H9 (cell line): ENCODE measurements around the gene RGS16. TPM values are rescaled to one million over a fixed set of nuclear protein-coding genes. Genes with fewer than 3 reads are reported as not detected.

Experiments used
- DNase-seq: peaks from one replicate; pipeline ENCODE4 v3.0.0-alpha.2; 2017
- H2AFZ ChIP-seq: one replicate; pipeline ENCODE4 v1.6.1; 2013; ENCODE audit warnings: mild to moderate bottlenecking, low read length, control low read depth, moderate library complexity
- H2AK5ac ChIP-seq: 2 replicates; pipeline ENCODE4 v1.6.1; 2013; ENCODE audit warnings: low read length, control low read depth, mixed read lengths; ENCODE audit not compliant: insufficient read length
- H2BK120ac ChIP-seq: one replicate; pipeline ENCODE4 v1.6.1; 2013; ENCODE audit warnings: low read depth, mild to moderate bottlenecking, low read length, control low read depth, inconsistent platforms; ENCODE audit not compliant: poor library complexity, severe bottlenecking
- H2BK12ac ChIP-seq: 2 replicates; pipeline ENCODE4 v1.6.1; 2013; ENCODE audit warnings: low read length, control low read depth, mixed read lengths, low read depth; ENCODE audit not compliant: insufficient read length
- H2BK15ac ChIP-seq: 2 replicates; pipeline ENCODE4 v1.6.1; 2013; ENCODE audit warnings: low read depth, low read length, control low read depth
- H2BK20ac ChIP-seq: one replicate; pipeline ENCODE4 v1.6.1; 2013; ENCODE audit warnings: low read depth, mild to moderate bottlenecking, low read length, control low read depth, inconsistent platforms; ENCODE audit not compliant: poor library complexity, severe bottlenecking
- H2BK5ac ChIP-seq: 2 replicates; pipeline ENCODE4 v1.6.1; 2013; ENCODE audit warnings: low read length, control low read depth, mixed read lengths; ENCODE audit not compliant: insufficient read length
- H3K14ac ChIP-seq: 2 replicates; pipeline ENCODE4 v1.6.1; 2013; ENCODE audit warnings: low read length, control low read depth; ENCODE audit not compliant: insufficient read depth
- H3K18ac ChIP-seq: 2 replicates; pipeline ENCODE4 v1.6.1; 2013; ENCODE audit warnings: low read depth, mild to moderate bottlenecking, mixed read lengths, low read length, control low read depth; ENCODE audit not compliant: insufficient read length
- H3K23ac ChIP-seq: 2 replicates; pipeline ENCODE4 v1.6.1; 2013; ENCODE audit warnings: low read length, control low read depth, mixed read lengths, low read depth; ENCODE audit not compliant: insufficient read length
- H3K23me2 ChIP-seq: 2 replicates; pipeline ENCODE4 v1.6.1; 2013; ENCODE audit warnings: low read depth, mild to moderate bottlenecking, mixed read lengths, low read length, control low read depth; ENCODE audit not compliant: insufficient read length, poor library complexity, severe bottlenecking
- H3K27ac ChIP-seq: 2 replicates; pipeline ENCODE4 v1.5.1; 2013; ENCODE audit warnings: low read length, control low read depth, mixed read lengths, low read depth; ENCODE audit not compliant: insufficient read length
- H3K27me3 ChIP-seq: 2 replicates; pipeline ENCODE4 v1.6.1; 2013; ENCODE audit warnings: low read length, control low read depth, inconsistent platforms; ENCODE audit not compliant: insufficient read depth
- H3K4ac ChIP-seq: 2 replicates; pipeline ENCODE4 v1.6.1; 2013; ENCODE audit warnings: low read depth, mild to moderate bottlenecking, control low read depth, inconsistent platforms, low read length, moderate library complexity
- H3K4me1 ChIP-seq: 2 replicates; pipeline ENCODE4 v1.6.1; 2013; ENCODE audit warnings: low read length, control low read depth, inconsistent platforms; ENCODE audit not compliant: insufficient read depth
- H3K4me2 ChIP-seq: 2 replicates; pipeline ENCODE4 v1.6.1; 2013; ENCODE audit warnings: low read length, control low read depth, mixed read lengths; ENCODE audit not compliant: insufficient read length, insufficient read depth
- H3K56ac ChIP-seq: 2 replicates; pipeline ENCODE4 v1.6.1; 2013; ENCODE audit warnings: low read depth, mild to moderate bottlenecking, mixed read lengths, low read length, control low read depth; ENCODE audit not compliant: insufficient read length
- H3K79me1 ChIP-seq: 2 replicates; pipeline ENCODE4 v1.6.1; 2013; ENCODE audit warnings: low read depth, mild to moderate bottlenecking, moderate library complexity, low read length, control low read depth, inconsistent platforms; ENCODE audit not compliant: insufficient read depth, poor library complexity, severe bottlenecking
- H3K79me2 ChIP-seq: 2 replicates; pipeline ENCODE4 v1.6.1; 2013; ENCODE audit warnings: low read length, control low read depth, inconsistent platforms; ENCODE audit not compliant: insufficient read depth
- H3K9ac ChIP-seq: 2 replicates; pipeline ENCODE4 v1.6.1; 2013; ENCODE audit warnings: low read length, control low read depth, mixed read lengths; ENCODE audit not compliant: insufficient read length; ENCODE audit errors: extremely low read depth
- H3K9me3 ChIP-seq: one replicate; pipeline ENCODE4 v1.6.1; 2013; ENCODE audit warnings: low read depth, low read length, inconsistent platforms; ENCODE audit not compliant: control insufficient read depth
- H3T11ph ChIP-seq: one replicate; pipeline ENCODE4 v1.6.1; 2013; ENCODE audit warnings: mild to moderate bottlenecking, low read length, control low read depth, inconsistent platforms
- H4K20me1 ChIP-seq: one replicate; pipeline ENCODE4 v1.6.1; 2013; ENCODE audit not compliant: control insufficient read depth, insufficient read length, insufficient read depth
- H4K5ac ChIP-seq: 2 replicates; pipeline ENCODE4 v1.6.1; 2013; ENCODE audit warnings: low read depth, mild to moderate bottlenecking, mixed read lengths, low read length, control low read depth; ENCODE audit not compliant: insufficient read length
- H4K8ac ChIP-seq: replicated peaks from 2 replicates; pipeline ENCODE4 v1.6.1; 2013; ENCODE audit warnings: low read length, control low read depth, mixed read lengths, low read depth; ENCODE audit not compliant: insufficient read length
- H4K91ac ChIP-seq: 2 replicates; pipeline ENCODE4 v1.6.1; 2013; ENCODE audit warnings: low read depth, mild to moderate bottlenecking, moderate library complexity, mixed read lengths, low read length, control low read depth; ENCODE audit not compliant: insufficient read length
- H3K27ac Mint-ChIP-seq, 3 experiments: 2 replicates in 2 of 3; 3 replicates in 1 of 3; pipeline ENCODE4 v1.8.0; 2020 to 2021; ENCODE audit warnings: mixed read lengths in 3 of 3, mild to moderate bottlenecking in 1 of 3, moderate library complexity in 1 of 3
- H3K27me3 Mint-ChIP-seq: 2 replicates; pipeline ENCODE4 v1.8.0; 2021; ENCODE audit warnings: low read depth, mild to moderate bottlenecking, moderate library complexity, mixed read lengths
- H3K36me3 Mint-ChIP-seq, 3 experiments: 2 replicates in 2 of 3; 3 replicates in 1 of 3; pipeline ENCODE4 v1.8.0; 2020 to 2021; ENCODE audit warnings: low read depth in 3 of 3, mixed read lengths in 3 of 3; ENCODE audit not compliant: insufficient read depth in 1 of 3
- H3K4me1 Mint-ChIP-seq, 2 experiments: 2 replicates each; pipeline ENCODE4 v1.8.0; 2020; ENCODE audit warnings: mixed read lengths in 2 of 2
- H3K4me3 Mint-ChIP-seq, 2 experiments: 2 replicates in 1 of 2; 3 replicates in 1 of 2; pipeline ENCODE4 v1.8.0; 2020 to 2021; ENCODE audit warnings: mild to moderate bottlenecking in 2 of 2, mixed read lengths in 2 of 2, moderate library complexity in 1 of 2
- H3K9me3 Mint-ChIP-seq, 2 experiments: 2 replicates in 1 of 2; 3 replicates in 1 of 2; pipeline ENCODE4 v1.8.0; 2020; ENCODE audit warnings: mild to moderate bottlenecking in 2 of 2, mixed read lengths in 2 of 2, moderate library complexity in 1 of 2
- WGBS: extraction: QIAGEN DNeasy Blood & Tissue Kit; methylation state at CpG from one replicate; pipeline ENCODE4 v1.1.7; 2013; ENCODE audit warnings: missing lambda C conversion rate, low lambda C conversion rate, mixed read lengths; ENCODE audit not compliant: insufficient read length; ENCODE audit errors: extremely low coverage; 5-methylcytosine and 5-hydroxymethylcytosine counted together
- total RNA-seq: library from RNA; stranded (reverse); gene quantifications from 2 replicates; pipeline ENCODE4 v1.2.1, GENCODE V29; 2021
- TF ChIP-seq, protein P1 (sequence below): fragments of 200-600 bp; sonication (generic); conservative IDR thresholded peaks from 3 replicates; pipeline ENCODE4 v1.8.0; 2021; ENCODE audit warnings: antibody characterized with exemption, mild to moderate bottlenecking

Gene RGS16
- total RNA-seq, 1 experiment from 2014 or later, result 6.9 TPM

- no peak for DNase-seq
- Histone ChIP-seq H2BK20ac (no peak overlapping the region), H3T11ph (no peak overlapping the region), H2BK120ac (no peak overlapping the region), H2BK15ac (no peak overlapping the region), H3K79me1 (no peaks in the 10 kb centered on the region), H2AK5ac (no peak overlapping the region), H3K4me1 (no peaks in the 10 kb centered on the region), H3K56ac (no peak overlapping the region), H3K23me2 (no peaks in the 10 kb centered on the region), H4K20me1 (no peaks in the 10 kb centered on the region), H4K91ac (no peak overlapping the region), H2AFZ (no peak overlapping the region), H3K27ac (no peak overlapping the region), H3K9me3 (peaks cover 9% of the 10 kb centered on the region), H3K4ac (no peak overlapping the region), H3K9ac (no peak overlapping the region), H3K14ac (no peak overlapping the region), H3K23ac (no peak overlapping the region), H3K79me2 (no peaks in the 10 kb centered on the region), H3K4me2 (no peak overlapping the region), H4K5ac (no peak overlapping the region), H2BK5ac (no peak overlapping the region), H2BK12ac (no peak overlapping the region), H3K27me3 (no peaks in the 10 kb centered on the region), H4K8ac (no peak overlapping the region), H3K18ac (no peak overlapping the region)
- no peaks in the 10 kb centered on the region for H3K4me1 Mint-ChIP-seq
- TF ChIP-seq, protein P1, sequence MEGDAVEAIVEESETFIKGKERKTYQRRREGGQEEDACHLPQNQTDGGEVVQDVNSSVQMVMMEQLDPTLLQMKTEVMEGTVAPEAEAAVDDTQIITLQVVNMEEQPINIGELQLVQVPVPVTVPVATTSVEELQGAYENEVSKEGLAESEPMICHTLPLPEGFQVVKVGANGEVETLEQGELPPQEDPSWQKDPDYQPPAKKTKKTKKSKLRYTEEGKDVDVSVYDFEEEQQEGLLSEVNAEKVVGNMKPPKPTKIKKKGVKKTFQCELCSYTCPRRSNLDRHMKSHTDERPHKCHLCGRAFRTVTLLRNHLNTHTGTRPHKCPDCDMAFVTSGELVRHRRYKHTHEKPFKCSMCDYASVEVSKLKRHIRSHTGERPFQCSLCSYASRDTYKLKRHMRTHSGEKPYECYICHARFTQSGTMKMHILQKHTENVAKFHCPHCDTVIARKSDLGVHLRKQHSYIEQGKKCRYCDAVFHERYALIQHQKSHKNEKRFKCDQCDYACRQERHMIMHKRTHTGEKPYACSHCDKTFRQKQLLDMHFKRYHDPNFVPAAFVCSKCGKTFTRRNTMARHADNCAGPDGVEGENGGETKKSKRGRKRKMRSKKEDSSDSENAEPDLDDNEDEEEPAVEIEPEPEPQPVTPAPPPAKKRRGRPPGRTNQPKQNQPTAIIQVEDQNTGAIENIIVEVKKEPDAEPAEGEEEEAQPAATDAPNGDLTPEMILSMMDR, result no peak
- H3K9me3 Mint-ChIP-seq, result peaks cover 5 to 6% of the 10 kb centered on the region in 2 experiments; a peak in 4 of 5 replicates
- no peak overlapping the region for H3K4me3 Mint-ChIP-seq
- WGBS, result no CpG with 5 or more reads among the region's 1 CpG
- no peaks in the 10 kb centered on the region; the same call in 1 of the 2 replicates for H3K27me3 Mint-ChIP-seq
- no peak overlapping the region for H3K27ac Mint-ChIP-seq
- H3K36me3 Mint-ChIP-seq, result peaks cover 0 to 4% (median 2%) of the 10 kb centered on the region in 3 experiments; a peak in 3 of 7 replicates
These were observed 48.7 kb downstream of the RGS16 start for GRCh38 chr1:182555493-182555892.
